Camera-type eye (tissue), 1 donor: ENCODE results near the gene PLOD1. TPM values are rescaled to one million over a fixed set of nuclear protein-coding genes. Genes with fewer than 3 reads are reported as not detected.

Source experiments
- total RNA-seq: library from RNA; depleted of rRNA; stranded (reverse); fragments of >200 nt; gene quantifications from one replicate; pipeline ENCODE4 v1.2.3, GENCODE V29; 2014

PLOD1 gene
- 129 TPM for total RNA-seq

GRCh38 chr1:11934302-11935056 is at the start of gene PLOD1:
PLOD1 (plus strand) TSS chr1:11934717; CDS start chr1:11934780, 63 bp downstream.

GRCh38 chr1:11979851-11980675 is 45.5 kb downstream of the PLOD1 start, which contains the start of gene MFN2:
MFN2 (plus strand) TSS chr1:11980444; CDS start chr1:11989169, 8,725 bp downstream.

Other genes starting within 250 kb of the PLOD1 start
- gene DRAXIN, start 243.0 kb upstream of the PLOD1 start, total RNA-seq: 4.7 TPM
- 22.7 TPM for gene AGTRAP, start 198.6 kb upstream of the PLOD1 start, total RNA-seq
- gene C1orf167, start 172.5 kb upstream of the PLOD1 start, total RNA-seq: not detected
- 43.3 TPM for gene MTHFR, start 128.8 kb upstream of the PLOD1 start, total RNA-seq
- 25.2 TPM for gene CLCN6, start 128.5 kb upstream of the PLOD1 start, total RNA-seq
- 0.77 TPM for gene NPPA, start 86.9 kb upstream of the PLOD1 start, total RNA-seq
- not detected for gene NPPB, start 75.8 kb upstream of the PLOD1 start, total RNA-seq
- gene KIAA2013, start 8.3 kb upstream of the PLOD1 start, total RNA-seq: 43.7 TPM
- 52.3 TPM for gene MFN2, start 45.7 kb downstream of the PLOD1 start, total RNA-seq
- 30.1 TPM for gene MIIP, start 84.8 kb downstream of the PLOD1 start, total RNA-seq
- not detected for gene TNFRSF8, start 128.6 kb downstream of the PLOD1 start, total RNA-seq
- 7.8 TPM for gene TNFRSF1B, start 232.3 kb downstream of the PLOD1 start, total RNA-seq